LNCAP (cell line): ENCODE data around the gene ARHGAP9.

Source experiments
- TF ChIP-seq, protein P1 (sequence below): fragments of 450-650 bp; IDR thresholded peaks from 2 replicates; pipeline ENCODE4 v1.5.1; 2017; ENCODE audit warnings: mild to moderate bottlenecking

Gene ARHGAP9

DNA sequence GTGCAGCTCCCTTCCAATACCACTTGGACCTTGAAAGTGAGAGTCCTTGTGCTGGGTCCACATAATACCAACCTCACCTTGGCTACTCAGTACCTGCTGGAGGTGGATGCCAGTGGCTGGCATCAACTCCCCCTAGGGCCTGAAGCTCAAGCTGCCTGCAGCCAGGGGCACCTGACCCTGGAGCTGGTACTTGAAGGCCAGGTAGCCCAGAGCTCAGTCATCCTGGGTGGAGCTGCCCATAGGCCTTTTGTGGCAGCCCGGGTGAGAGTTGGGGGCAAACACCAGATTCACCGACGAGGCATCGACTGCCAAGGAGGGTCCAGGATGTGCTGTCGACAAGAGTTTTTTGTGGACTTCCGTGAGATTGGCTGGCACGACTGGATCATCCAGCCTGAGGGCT, 30.3 kb downstream of the ARHGAP9 start:
- TF ChIP-seq, protein P1, sequence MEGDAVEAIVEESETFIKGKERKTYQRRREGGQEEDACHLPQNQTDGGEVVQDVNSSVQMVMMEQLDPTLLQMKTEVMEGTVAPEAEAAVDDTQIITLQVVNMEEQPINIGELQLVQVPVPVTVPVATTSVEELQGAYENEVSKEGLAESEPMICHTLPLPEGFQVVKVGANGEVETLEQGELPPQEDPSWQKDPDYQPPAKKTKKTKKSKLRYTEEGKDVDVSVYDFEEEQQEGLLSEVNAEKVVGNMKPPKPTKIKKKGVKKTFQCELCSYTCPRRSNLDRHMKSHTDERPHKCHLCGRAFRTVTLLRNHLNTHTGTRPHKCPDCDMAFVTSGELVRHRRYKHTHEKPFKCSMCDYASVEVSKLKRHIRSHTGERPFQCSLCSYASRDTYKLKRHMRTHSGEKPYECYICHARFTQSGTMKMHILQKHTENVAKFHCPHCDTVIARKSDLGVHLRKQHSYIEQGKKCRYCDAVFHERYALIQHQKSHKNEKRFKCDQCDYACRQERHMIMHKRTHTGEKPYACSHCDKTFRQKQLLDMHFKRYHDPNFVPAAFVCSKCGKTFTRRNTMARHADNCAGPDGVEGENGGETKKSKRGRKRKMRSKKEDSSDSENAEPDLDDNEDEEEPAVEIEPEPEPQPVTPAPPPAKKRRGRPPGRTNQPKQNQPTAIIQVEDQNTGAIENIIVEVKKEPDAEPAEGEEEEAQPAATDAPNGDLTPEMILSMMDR: no peak

DNA sequence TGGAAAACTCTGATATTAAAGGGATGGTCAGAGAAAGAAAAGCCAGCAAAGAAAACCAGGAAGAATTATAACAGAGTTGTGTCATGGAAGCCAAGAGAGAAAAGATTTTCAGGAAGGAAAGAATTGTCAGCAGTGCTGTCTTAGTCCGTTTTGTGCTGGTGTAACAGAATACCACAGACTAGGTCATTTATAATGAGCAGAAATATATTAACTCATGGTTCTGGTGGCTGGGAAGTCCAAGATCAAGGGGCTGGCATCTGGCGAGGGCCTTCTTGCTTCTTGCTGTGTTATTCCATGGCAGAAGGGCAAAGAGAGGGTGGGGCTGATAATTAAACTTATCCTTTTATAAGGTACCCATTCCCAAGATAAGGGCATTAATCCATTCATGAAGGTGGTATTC, 31.0 kb downstream of the ARHGAP9 start:
- TF ChIP-seq, protein P1: no peak

DNA sequence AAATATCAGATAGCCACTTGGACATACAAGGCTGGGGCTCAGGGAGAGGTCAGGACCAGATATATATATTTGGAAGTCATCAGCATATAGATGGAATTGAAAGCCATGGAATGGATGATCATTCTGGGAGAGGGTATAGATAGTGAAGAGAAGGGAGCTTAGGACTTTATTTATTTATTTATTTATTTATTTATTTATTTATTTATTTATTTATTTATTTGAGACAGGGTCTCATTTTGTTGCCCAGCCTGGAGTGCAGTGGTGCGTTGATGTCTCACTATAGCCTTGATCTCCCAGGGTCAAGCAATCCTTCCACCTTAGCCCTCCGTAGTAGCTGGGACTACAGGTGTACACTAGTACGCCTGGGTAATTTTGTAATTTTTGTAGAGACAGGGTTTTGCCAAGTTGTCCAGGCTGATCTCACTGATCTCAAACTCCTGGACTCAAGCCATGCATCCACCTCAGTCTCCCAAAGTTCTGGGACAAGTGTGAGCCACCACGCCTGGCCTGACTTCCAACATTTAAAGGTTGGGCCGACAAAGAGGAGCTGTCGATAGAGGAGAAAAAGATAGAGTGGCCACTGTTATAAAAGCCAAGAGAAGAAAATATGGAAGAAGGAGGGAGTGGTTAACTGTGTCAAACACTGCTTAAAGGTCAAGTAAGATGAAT, 33.2 kb downstream of the ARHGAP9 start:
- TF ChIP-seq, protein P1: no peak

- TF ChIP-seq, protein P1: no peak
Measured at GRCh38 chr12:57444744-57445143, 34.9 kb downstream of the ARHGAP9 start.

GRCh38 chr12:57441846-57442427, 37.7 kb downstream of the ARHGAP9 start:
- TF ChIP-seq, protein P1: no peak

- TF ChIP-seq, protein P1: no peak
Measured at GRCh38 chr12:57439762-57440266, 39.9 kb downstream of the ARHGAP9 start.

DNA sequence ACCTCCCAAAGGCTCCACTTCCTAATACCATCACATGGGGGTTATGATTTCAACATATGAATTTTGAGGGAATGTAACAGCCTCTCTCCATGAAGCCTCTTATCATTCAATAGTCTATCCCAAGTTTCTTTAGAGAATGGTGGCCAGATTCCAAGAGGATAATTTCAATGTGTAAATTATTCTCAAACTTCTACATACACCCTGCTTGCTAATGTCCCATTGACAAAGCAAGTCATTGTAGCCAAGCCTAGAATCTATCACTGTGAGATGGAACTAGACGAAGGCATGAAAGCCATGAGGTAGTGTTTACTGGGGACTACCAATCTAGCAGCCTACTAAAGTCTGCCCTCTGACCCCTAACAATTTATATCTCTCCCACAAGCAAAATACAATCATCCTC, 41.3 kb downstream of the ARHGAP9 start:
- TF ChIP-seq, protein P1: no peak
